Cerebellar nuclear complex (tissue), 1 donor: ENCODE data around the gene ZRANB2.
A peak's percentile ranks its signal among the peaks of the same experiment; 100 is the strongest.

ENCODE experiments used
- DNase-seq, 2 experiments: peaks; one replicate each; lab custom pipeline; 2025; lab: John Stamatoyannopoulos, UW

The ZRANB2 gene

GRCh38 chr1:71080739-71081696 is at the start of gene ZRANB2:
Gene ZRANB2 (minus strand): TSS chr1:71081035. CDS start chr1:71080995, 40 bp downstream.
- DNase-seq = peak; percentile 15 to 74

GRCh38 chr1:71128060-71128459 is 47.2 kb upstream of the ZRANB2 start:
- no peak for DNase-seq

DNA sequence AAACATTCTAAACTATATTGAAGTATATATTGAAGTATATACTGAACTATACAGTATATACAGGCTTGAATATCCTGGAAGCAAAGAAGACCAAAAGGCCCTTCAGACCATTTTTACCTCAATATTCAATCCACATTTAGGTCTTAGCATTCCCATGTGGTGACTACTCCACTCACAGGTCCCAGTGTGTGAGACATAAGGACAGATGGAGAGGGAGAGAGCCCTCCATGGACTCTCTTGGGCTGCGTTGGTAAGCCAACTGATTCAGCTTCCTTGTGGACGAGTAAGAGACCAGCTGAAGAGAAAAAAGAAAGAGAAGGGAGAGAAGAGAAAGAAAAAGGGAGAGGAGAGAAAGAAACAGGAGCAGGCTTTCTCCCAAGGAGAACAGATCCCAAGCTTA is 37.3 kb upstream of the ZRANB2 start:
- DNase-seq = no peak

DNA sequence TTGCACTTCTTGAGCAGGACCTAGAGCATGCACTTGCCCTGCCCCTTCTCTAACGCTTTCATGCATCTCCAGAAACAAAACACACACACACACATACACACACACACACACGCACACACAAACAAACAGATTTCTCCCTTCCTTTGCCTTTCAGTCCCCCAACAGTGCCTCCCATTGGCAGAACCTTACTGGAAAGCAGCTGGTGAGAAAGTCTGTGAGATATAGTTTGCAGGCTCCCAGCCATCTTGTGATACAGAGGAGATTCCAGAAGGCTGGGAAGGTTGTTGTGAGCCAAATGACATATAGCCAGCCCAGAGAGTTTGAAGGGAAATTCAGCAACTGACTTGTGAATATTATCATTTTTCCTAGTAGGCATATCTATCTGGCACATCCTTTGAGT is 35.9 kb upstream of the ZRANB2 start:
- no peak for DNase-seq

- DNase-seq = no peak
Observed at GRCh38 chr1:71106658-71107322, 26.0 kb upstream of the ZRANB2 start.

DNA sequence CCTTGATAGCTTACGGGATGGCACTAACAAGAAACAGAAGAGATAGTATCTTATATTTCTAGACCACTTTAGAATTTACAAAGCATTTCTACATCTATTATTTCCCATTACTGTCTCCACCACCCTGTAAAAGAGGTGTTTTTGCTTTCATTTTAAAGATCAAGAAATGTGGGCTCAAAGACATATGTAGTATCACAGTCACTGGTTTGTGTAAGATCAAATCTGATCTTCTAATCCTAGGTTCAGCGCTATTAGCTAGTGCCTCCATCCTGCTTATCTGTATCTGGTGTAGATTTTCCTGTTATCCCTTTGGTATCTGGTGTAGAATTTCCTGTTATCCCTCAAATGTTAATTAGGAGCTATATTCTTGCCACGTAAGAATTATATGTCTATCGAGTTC is 23.6 kb upstream of the ZRANB2 start:
- DNase-seq = no peak

GRCh38 chr1:71101839-71102376 is 21.1 kb upstream of the ZRANB2 start:
- DNase-seq = no peak

DNA sequence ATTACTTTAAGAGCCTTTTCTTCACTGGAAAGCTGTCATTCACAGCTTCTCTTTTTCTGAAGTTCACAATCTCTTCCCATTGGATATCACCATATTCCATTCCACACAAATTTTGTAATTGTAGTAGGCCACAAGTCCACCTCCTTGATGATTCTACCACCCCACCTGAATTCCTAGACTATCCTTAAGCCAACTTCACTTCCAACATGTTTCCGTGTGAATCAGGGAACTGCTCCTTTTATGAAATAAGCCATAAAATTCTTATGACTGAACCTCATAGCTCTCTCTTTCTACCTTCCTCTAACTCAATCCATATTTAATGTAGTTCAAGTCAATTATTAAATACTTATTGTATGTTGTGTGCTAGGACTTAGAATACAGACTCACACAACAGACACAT is 16.6 kb upstream of the ZRANB2 start:
- DNase-seq = no peak

GRCh38 chr1:71094913-71095312 is 14.1 kb upstream of the ZRANB2 start:
- DNase-seq = no peak

DNA sequence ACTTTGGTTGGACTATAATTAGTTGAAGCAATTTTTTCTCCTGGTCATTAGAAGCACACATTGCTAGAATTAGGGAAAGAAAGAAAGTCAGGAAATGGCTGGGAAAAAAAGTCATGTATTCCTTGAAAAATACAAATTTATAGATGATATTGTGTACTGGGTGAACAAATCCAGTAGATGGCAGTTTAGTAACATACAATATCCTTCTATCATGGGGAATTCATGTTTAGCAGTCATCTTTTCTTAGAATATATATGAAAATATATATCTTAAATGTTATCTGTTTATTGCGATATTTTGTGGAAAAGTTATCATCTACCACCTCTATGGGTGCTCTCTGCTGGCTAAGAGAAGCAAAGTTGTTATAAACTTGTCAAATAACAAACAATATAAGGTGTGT is 13.1 kb upstream of the ZRANB2 start:
- DNase-seq = no peak

DNA sequence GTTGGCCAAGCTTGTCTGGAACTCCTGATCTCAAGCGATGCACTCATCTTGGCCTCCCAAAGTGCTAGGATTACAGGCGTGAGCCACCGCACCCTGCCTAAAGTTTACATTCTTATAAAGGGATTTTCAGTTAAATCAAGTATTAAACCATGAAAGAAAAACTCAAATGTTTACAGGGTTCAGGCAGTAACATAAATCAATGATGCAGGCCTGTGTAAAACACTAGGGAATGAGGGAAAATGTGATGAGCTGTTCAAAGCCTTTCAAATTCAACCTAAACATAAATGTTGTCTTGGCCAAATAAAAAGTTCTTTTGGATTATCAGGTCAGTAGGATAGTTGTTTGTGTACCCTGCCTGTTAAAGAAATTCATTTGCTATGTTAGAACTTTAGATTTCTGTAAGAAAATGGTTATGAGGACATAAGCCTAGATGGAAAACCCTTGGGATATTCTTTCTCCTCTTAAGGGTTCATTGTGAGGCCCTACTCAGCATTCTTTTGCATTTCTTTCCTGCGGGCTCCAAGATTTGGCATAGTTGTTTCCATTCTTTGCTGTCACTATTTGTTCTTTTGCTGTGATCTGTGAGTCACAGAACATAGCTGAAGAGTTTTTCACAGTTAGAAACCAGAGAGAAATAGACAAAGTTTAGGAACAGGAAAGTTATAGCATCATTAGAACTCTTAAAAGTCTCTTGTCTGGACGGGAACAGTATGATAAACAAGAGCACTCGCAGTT is 8.9 kb upstream of the ZRANB2 start:
- no peak for DNase-seq

- no peak for DNase-seq
Observed at GRCh38 chr1:71088645-71089287, 7.9 kb upstream of the ZRANB2 start.

DNA sequence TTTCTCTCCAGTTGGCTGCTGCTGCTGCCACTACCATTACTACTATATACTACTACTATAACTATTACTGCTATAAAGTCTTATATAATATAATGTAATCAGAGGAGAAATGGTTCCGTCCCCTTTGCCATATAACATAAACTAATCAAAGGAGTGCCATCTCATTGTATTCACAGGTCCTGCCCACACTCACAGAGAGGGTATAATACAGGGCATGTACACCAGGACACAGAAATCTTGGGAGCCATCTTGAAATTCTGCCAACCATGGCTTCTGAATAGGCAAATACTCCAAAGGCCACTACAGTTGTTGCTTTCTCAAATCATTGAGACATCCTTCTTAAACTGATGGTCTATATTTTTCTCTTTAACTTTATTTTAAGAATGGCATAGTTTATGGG is 6.9 kb upstream of the ZRANB2 start:
- no peak for DNase-seq

DNA sequence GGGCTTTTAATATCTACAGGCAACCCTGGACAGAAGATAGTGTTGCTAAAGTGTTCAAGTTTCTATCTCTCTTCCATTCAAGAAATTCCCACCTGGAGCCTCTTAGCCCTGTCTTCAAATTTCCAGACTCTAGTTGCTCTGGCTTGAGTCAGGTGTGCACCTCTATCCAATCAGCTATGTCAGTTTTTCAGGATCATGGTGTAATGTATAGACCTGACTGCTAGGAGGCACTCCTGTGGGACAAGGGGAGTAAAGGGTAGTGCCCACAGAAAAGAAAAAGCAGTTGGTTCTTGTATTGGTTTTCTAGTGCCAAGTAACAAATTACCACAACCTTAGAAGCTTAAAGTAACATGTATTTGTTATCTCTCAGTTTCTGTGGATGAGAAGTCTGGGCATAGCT is 6.2 kb upstream of the ZRANB2 start:
- DNase-seq = no peak

- DNase-seq = no peak
Observed at GRCh38 chr1:71086331-71086730, 5.5 kb upstream of the ZRANB2 start.

DNA sequence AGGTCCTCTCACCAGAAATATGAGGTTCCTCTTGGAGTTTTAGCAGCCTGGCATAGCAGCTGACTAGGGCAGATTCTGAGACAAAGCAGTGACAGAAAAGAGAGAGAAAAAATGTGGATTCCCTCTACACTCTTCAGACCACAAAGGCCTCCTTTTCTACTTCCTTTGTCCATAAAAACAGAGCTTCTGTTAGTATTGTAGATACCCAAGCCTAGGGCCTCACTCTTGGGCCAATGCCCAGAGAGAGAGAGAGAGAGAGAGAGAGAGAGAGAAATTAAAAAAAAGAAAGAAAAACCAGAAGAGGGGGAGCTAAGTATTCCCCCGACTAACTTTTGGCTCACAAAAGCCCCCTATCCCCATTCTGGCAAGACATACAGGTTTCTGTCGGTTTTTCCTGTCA is 2.4 kb upstream of the ZRANB2 start:
- DNase-seq = no peak

DNA sequence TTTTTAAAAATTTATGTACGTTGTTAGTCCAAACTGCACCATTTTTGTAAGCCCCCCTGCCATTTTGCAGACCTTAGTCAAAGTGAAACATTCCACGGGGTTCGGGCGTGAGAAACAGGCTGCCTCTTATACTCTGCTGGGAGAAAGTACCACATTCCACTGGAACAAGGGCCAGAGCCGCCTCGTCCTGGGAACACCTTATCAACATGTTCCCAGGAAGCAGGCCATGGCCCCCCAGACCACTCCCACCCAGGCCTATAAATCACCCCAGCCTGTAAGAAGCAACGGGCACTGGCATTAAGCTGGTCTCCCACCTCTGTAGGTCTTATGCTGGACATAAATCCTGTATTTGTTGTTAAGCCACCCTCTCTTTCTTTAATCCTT is 854 bp upstream of the ZRANB2 start:
- DNase-seq = no peak

GRCh38 chr1:71080230-71080738 is 551 bp downstream of the ZRANB2 start:
- DNase-seq = no peak

DNA sequence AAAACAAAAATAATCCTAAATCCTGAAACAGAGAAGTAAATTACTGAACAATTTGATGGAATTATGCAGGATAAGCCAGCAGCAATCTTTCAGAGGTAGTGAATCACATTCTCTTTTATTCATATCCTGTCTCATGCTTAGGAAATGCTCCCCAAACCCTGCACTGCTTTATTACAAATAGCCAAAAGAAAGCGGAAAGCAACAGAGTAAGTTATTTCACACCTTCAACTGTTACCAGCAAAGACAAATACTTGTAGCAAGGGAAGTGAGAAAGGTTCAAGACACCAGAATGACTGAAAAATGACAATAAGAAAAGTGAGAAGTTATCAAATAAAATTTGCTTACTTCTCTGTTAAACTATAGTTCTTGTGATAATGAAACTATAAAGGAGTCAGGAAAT is 6.2 kb downstream of the ZRANB2 start:
- DNase-seq = no peak

- DNase-seq = no peak
Observed at GRCh38 chr1:71072273-71072672, 8.6 kb downstream of the ZRANB2 start.

GRCh38 chr1:71071720-71072119 is 9.1 kb downstream of the ZRANB2 start:
- no peak for DNase-seq
